ENCODE measurements around the gene SH3PXD2B.

- TF ChIP-seq CTCF (IDR thresholded peaks at IDR 0.05; ENCODE audit: low read length) (no peak), EZH2 (IDR thresholded peaks at IDR 0.05; ENCODE audit: borderline replicate concordance, low read length) (no peak)
Observed at GRCh38 chr5:172474293-172474692, 20.0 kb upstream of the SH3PXD2B start.

Measured in OCI-LY1 (cell line).